Smooth muscle cell (in vitro differentiated cells): Measurements from ENCODE around the gene MRPS35. TPM values are rescaled to one million over a fixed set of nuclear protein-coding genes. Genes with fewer than 3 reads are reported as not detected.

Experiments
- DNase-seq: peaks from one replicate; lab custom pipeline; 2025; ENCODE audit not compliant: unreplicated experiment; lab: John Stamatoyannopoulos, UW
- H2AFZ ChIP-seq: fragments of 200-600 bp; sonication (generic); 2 replicates; pipeline ENCODE4 v1.6.0; 2016; ENCODE audit warnings: antibody characterized with exemption, low read depth, mild to moderate bottlenecking
- H3F3A ChIP-seq: fragments of 200-600 bp; sonication (generic); 2 replicates; pipeline ENCODE4 v1.6.0; 2017; ENCODE audit warnings: antibody characterized with exemption, low read depth
- H3K27ac ChIP-seq: fragments of 200-600 bp; sonication (generic); 2 replicates; pipeline ENCODE4 v1.5.1; 2016; ENCODE audit warnings: low read depth, mild to moderate bottlenecking
- H3K27me3 ChIP-seq: fragments of 200-600 bp; sonication (generic); 2 replicates; pipeline ENCODE4 v1.6.1; 2016; ENCODE audit warnings: low read depth, mild to moderate bottlenecking
- H3K36me3 ChIP-seq: fragments of 200-600 bp; sonication (generic); 2 replicates; pipeline ENCODE4 v1.5.1; 2016; ENCODE audit warnings: low read depth
- H3K4me1 ChIP-seq: fragments of 200-600 bp; sonication (generic); 2 replicates; pipeline ENCODE4 v1.5.1; 2016; ENCODE audit warnings: low read depth
- H3K4me2 ChIP-seq: fragments of 200-600 bp; sonication (generic); 2 replicates; pipeline ENCODE4 v1.6.0; 2016; ENCODE audit warnings: mild to moderate bottlenecking
- H3K4me3 ChIP-seq: fragments of 200-600 bp; sonication (generic); 2 replicates; pipeline ENCODE4 v1.5.1; 2016; ENCODE audit warnings: mild to moderate bottlenecking
- H3K79me2 ChIP-seq: fragments of 200-600 bp; sonication (generic); 2 replicates; pipeline ENCODE4 v1.6.0; 2016; ENCODE audit warnings: low read depth, mild to moderate bottlenecking
- H3K9ac ChIP-seq: fragments of 200-600 bp; sonication (generic); 2 replicates; pipeline ENCODE4 v1.6.0; 2016; ENCODE audit warnings: low read depth
- H3K9me3 ChIP-seq: fragments of 200-600 bp; sonication (generic); replicated peaks from 2 replicates; pipeline ENCODE4 v1.5.1; 2016; ENCODE audit warnings: low read depth
- H4K20me1 ChIP-seq: fragments of 200-600 bp; sonication (generic); 2 replicates; pipeline ENCODE4 v1.6.0; 2016; ENCODE audit warnings: low read depth
- CTCF ChIP-seq: fragments of 200-600 bp; sonication (generic); IDR thresholded peaks from 2 replicates; pipeline ENCODE4 v1.5.1; 2017; ENCODE audit warnings: borderline replicate concordance, mild to moderate bottlenecking, antibody characterized with exemption; ENCODE audit not compliant: insufficient read depth, poor library complexity, severe bottlenecking
- WGBS: methylation state at CpG from one replicate; pipeline ENCODE4 v1.1.7; 2016; ENCODE audit warnings: low lambda C conversion rate; 5-methylcytosine and 5-hydroxymethylcytosine counted together
- polyA plus RNA-seq: library from polyadenylated mRNA; unstranded; fragments of >200 nt; fragmentation: Nextera tagmentation; extraction: Ambion mirVana; gene quantifications from 2 replicates; pipeline ENCODE4 v1.2.1, GENCODE V29; 2016
- total RNA-seq: library from RNA; depleted of rRNA; stranded (reverse); fragments of >200 nt; gene quantifications from 2 replicates; pipeline ENCODE4 v1.2.3, GENCODE V29; 2014

Gene MRPS35
- total and polyA plus RNA-seq, 2 experiments from 2014 or later, result 51.6 to 77.1 TPM

GRCh38 chr12:27709932-27710591 lies 570 bp upstream of the MRPS35 start:
- 57% methylated on average over 24 of the region's 24 CpGs for WGBS
- Histone ChIP-seq H3K9me3 (no peaks in the 10 kb centered on the region), H3K4me1 (peaks cover 10% of the 10 kb centered on the region), H4K20me1 (peaks cover 10% of the 10 kb centered on the region), H2AFZ (peak overlapping the region; percentile 88), H3K4me3 (peak overlapping the region; percentile 79), H3F3A (no peaks in the 10 kb centered on the region), H3K9ac (peak overlapping the region; percentile 86), H3K27me3 (no peaks in the 10 kb centered on the region), H3K4me2 (peak overlapping the region; percentile 96), H3K27ac (peak overlapping the region; percentile 73), H3K79me2 (peaks cover 44% of the 10 kb centered on the region), H3K36me3 (no peaks in the 10 kb centered on the region)
- TF ChIP-seq CTCF, result no peak
- no peak for DNase-seq

- Histone ChIP-seq H3K27ac (peak overlapping the region; percentile 73), H3K4me1 (peaks cover 10% of the 10 kb centered on the region), H2AFZ (peak overlapping the region; percentile 88), H3K4me3 (peak overlapping the region; percentile 79), H4K20me1 (peaks cover 16% of the 10 kb centered on the region), H3F3A (no peaks in the 10 kb centered on the region), H3K36me3 (no peaks in the 10 kb centered on the region), H3K79me2 (peaks cover 54% of the 10 kb centered on the region), H3K9me3 (no peaks in the 10 kb centered on the region), H3K27me3 (no peaks in the 10 kb centered on the region), H3K9ac (peak overlapping the region; percentile 86), H3K4me2 (peak overlapping the region; percentile 96)
- WGBS, result 4% methylated on average over 11 of the region's 11 CpGs
- TF ChIP-seq CTCF, result no peak
- no peak for DNase-seq
These were observed 668 bp downstream of the MRPS35 start for GRCh38 chr12:27711317-27711682.

DNA sequence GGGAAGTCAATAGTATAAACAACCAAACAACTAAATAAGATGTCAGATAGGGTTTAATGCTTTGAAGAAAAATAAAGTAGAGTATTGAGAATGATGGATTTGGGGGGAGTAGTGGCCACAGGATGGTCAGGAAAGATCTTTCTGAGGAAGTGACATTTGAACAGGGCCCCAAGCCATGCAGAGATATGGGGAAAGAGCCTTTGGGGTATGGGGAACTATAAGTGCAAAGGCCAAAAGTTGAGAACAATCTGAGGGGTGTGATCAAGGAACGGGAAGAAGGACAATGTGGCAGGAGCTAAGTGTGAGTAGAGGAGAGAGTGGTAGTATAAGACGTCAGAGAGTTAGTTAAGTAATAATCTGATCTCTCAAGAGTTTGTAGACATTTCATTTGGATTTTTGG lies 1.3 kb downstream of the MRPS35 start:
- peak overlapping the region; percentile 79 for H3K4me3 ChIP-seq
- H3K27ac ChIP-seq, result peak overlapping the region; percentile 73
- no peak overlapping the region for H2AFZ ChIP-seq
- peak overlapping the region; percentile 96 for H3K4me2 ChIP-seq
- H3K79me2 ChIP-seq, result peaks cover 55% of the 10 kb centered on the region
- peaks cover 10% of the 10 kb centered on the region for H3K4me1 ChIP-seq
- 94% methylated on average over 2 of the region's 2 CpGs for WGBS
- H4K20me1 ChIP-seq, result peaks cover 16% of the 10 kb centered on the region
- H3K36me3 ChIP-seq, result no peaks in the 10 kb centered on the region
- no peaks in the 10 kb centered on the region for H3F3A ChIP-seq
- H3K27me3 ChIP-seq, result no peaks in the 10 kb centered on the region
- no peaks in the 10 kb centered on the region for H3K9me3 ChIP-seq
- DNase-seq, result no peak
- H3K9ac ChIP-seq, result peak overlapping the region; percentile 86
- TF ChIP-seq CTCF, result no peak

- Histone ChIP-seq H3K79me2 (peaks cover 16% of the 10 kb centered on the region), H3K9ac (no peak overlapping the region)
- 91% methylated on average over 1 of the region's 1 CpG for WGBS
These were observed 12.6 kb downstream of the MRPS35 start for GRCh38 chr12:27723212-27723611.

More at GRCh38 chr12:27723212-27723611, 12.6 kb downstream of the MRPS35 start:
- TF ChIP-seq CTCF, result no peak
- no peak overlapping the region for H2AFZ ChIP-seq
- H3K4me2 ChIP-seq, result no peak overlapping the region
- H3K36me3 ChIP-seq, result peaks cover 23% of the 10 kb centered on the region
- H3F3A ChIP-seq, result no peaks in the 10 kb centered on the region
- no peak for DNase-seq
- H3K4me3 ChIP-seq, result no peak overlapping the region
- no peaks in the 10 kb centered on the region for H3K27me3 ChIP-seq
- H3K4me1 ChIP-seq, result no peaks in the 10 kb centered on the region
- H3K9me3 ChIP-seq, result no peaks in the 10 kb centered on the region
- no peaks in the 10 kb centered on the region for H4K20me1 ChIP-seq
- no peak overlapping the region for H3K27ac ChIP-seq
